SU-DHL-6 (cell line): ENCODE results near the gene C15orf62.

Experiments
- H2AFZ ChIP-seq: fragments of 200-600 bp; sonication (generic); 2 replicates; pipeline ENCODE4 v1.6.1; 2014; ENCODE audit warnings: low read depth, mild to moderate bottlenecking, moderate library complexity, mixed read lengths, antibody characterized with exemption, low read length; ENCODE audit not compliant: severe bottlenecking
- H3F3A ChIP-seq: fragments of 200-600 bp; shearing (Covaris generic); 2 replicates; pipeline ENCODE4 v1.6.0; 2016; ENCODE audit warnings: antibody characterized with exemption, mild to moderate bottlenecking; ENCODE audit not compliant: insufficient read depth
- H3K27ac ChIP-seq: fragments of 200-600 bp; sonication (generic); 2 replicates; pipeline ENCODE4 v1.5.1; 2016; ENCODE audit warnings: low read depth, mild to moderate bottlenecking, low read length, moderate library complexity, mixed read lengths
- H3K27me3 ChIP-seq: fragments of 200-600 bp; sonication (generic), shearing (Covaris generic); 2 replicates; pipeline ENCODE4 v1.6.0; 2014; ENCODE audit warnings: mild to moderate bottlenecking, low read length
- H3K36me3 ChIP-seq: fragments of 200-600 bp; sonication (generic); 2 replicates; pipeline ENCODE4 v1.6.1; 2014; ENCODE audit warnings: mild to moderate bottlenecking, low read length, mixed read lengths
- H3K4me2 ChIP-seq: fragments of 300-600, 200-600 bp; shearing (Covaris generic), sonication (generic); 2 replicates; pipeline ENCODE4 v1.6.0; 2014; ENCODE audit warnings: low read length, low read depth, mild to moderate bottlenecking; ENCODE audit not compliant: poor library complexity, severe bottlenecking
- H3K4me3 ChIP-seq: fragments of 200-600 bp; sonication (generic); 2 replicates; pipeline ENCODE4 v1.5.1; 2014; ENCODE audit warnings: antibody characterized with exemption, low read length, mild to moderate bottlenecking, mixed read lengths; ENCODE audit not compliant: insufficient read depth, poor library complexity, severe bottlenecking
- H3K79me2 ChIP-seq: fragments of 200-600 bp; sonication (generic); 2 replicates; pipeline ENCODE4 v1.6.1; 2014; ENCODE audit warnings: mild to moderate bottlenecking, low read length, moderate library complexity; ENCODE audit not compliant: insufficient read depth
- H3K9ac ChIP-seq: fragments of 200-600 bp; sonication (generic); 2 replicates; pipeline ENCODE4 v1.7.0; 2014; ENCODE audit warnings: mild to moderate bottlenecking, low read length
- H3K9me2 ChIP-seq: fragments of 200-600 bp; sonication (generic); replicated peaks from 2 replicates; pipeline ENCODE4 v1.6.1; 2014; ENCODE audit warnings: low read length; ENCODE audit not compliant: insufficient read depth
- H3K9me3 ChIP-seq: fragments of 200-600 bp; sonication (generic); 2 replicates; pipeline ENCODE4 v1.6.1; 2014; ENCODE audit warnings: low read length, mixed read lengths; ENCODE audit not compliant: insufficient read depth
- H4K20me1 ChIP-seq: fragments of 200-600 bp; sonication (generic); 2 replicates; pipeline ENCODE4 v1.6.1; 2014; ENCODE audit warnings: low read depth, mild to moderate bottlenecking, antibody characterized with exemption, low read length, moderate library complexity, mixed read lengths
- EZH2phosphoT487 ChIP-seq: fragments of 200-600 bp; sonication (generic), shearing (Covaris generic); conservative IDR thresholded peaks from 2 replicates; pipeline ENCODE4 v1.6.1; 2018; ENCODE audit warnings: mild to moderate bottlenecking, antibody characterized with exemption, low read length, moderate library complexity, mixed read lengths
- TF ChIP-seq, protein P1 (sequence below): fragments of 200-600 bp; sonication (generic); IDR thresholded peaks from one replicate; pipeline ENCODE4 v1.5.1; 2017; ENCODE audit warnings: antibody characterized with exemption, mild to moderate bottlenecking, low read length, moderate library complexity; ENCODE audit not compliant: insufficient read depth, poor library complexity, severe bottlenecking

Gene C15orf62

DNA sequence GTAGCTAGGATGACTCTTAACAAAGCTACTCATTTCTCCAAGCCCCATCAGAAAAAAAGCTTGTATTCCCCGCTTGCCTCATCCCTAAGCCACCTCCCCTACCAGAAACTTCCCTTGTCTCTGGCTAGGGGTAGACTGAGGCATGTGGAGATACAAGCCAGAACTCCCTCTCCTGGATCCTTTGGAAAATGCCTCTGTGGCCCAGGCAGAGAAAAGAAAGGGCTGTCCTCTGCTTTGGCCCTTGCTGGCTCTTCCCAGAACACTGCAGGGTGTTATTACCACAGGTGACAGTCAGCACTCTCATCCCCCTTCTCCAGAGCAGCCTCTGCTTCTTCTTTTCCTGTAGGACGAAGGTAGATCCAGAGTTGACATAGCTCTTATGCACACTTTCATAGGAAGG, 29.9 kb upstream of the C15orf62 start:
- Histone ChIP-seq H3K4me2 (no peak overlapping the region), H3K79me2 (no peaks in the 10 kb centered on the region), H3K27me3 (no peaks in the 10 kb centered on the region), H3K4me3 (no peak overlapping the region), H3K9ac (no peak overlapping the region), H3K27ac (no peak overlapping the region), H2AFZ (no peak overlapping the region), H3K9me2 (no peaks in the 10 kb centered on the region), H4K20me1 (no peaks in the 10 kb centered on the region), H3F3A (peaks cover 8% of the 10 kb centered on the region; the same call in 1 of the 2 replicates), H3K9me3 (no peaks in the 10 kb centered on the region), H3K36me3 (peaks cover 12% of the 10 kb centered on the region; the same call in 1 of the 2 replicates)
- TF ChIP-seq, protein P1, sequence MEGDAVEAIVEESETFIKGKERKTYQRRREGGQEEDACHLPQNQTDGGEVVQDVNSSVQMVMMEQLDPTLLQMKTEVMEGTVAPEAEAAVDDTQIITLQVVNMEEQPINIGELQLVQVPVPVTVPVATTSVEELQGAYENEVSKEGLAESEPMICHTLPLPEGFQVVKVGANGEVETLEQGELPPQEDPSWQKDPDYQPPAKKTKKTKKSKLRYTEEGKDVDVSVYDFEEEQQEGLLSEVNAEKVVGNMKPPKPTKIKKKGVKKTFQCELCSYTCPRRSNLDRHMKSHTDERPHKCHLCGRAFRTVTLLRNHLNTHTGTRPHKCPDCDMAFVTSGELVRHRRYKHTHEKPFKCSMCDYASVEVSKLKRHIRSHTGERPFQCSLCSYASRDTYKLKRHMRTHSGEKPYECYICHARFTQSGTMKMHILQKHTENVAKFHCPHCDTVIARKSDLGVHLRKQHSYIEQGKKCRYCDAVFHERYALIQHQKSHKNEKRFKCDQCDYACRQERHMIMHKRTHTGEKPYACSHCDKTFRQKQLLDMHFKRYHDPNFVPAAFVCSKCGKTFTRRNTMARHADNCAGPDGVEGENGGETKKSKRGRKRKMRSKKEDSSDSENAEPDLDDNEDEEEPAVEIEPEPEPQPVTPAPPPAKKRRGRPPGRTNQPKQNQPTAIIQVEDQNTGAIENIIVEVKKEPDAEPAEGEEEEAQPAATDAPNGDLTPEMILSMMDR: no peak

DNA sequence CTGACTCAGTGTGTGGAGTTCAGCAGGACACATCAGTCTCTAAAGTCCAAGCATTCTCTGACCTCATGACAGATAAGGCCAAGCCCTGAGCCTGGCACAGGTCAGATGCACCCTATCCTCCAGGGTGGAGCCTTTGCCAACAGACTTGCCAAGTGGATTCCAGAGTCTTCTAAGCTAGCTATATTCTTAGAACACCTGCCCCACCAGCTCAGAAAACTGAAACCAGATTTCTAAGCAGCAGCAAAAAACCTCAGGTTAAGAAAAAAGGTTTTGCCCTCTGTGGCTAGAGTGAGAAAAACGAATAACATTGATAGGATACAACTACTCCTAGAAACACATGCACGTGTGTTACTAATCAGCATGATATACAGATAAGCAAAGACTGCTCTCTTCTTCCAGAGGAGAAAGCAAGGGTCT, 26.3 kb upstream of the C15orf62 start:
- H3K27me3 ChIP-seq: no peaks in the 10 kb centered on the region
- H4K20me1 ChIP-seq: no peaks in the 10 kb centered on the region
- no peak overlapping the region for H3K27ac ChIP-seq
- no peak overlapping the region for H3K9ac ChIP-seq
- H3K9me3 ChIP-seq: no peaks in the 10 kb centered on the region
- no peak overlapping the region for H3K4me2 ChIP-seq
- TF ChIP-seq, protein P1: no peak
- TF ChIP-seq EZH2phosphoT487: no peak
- H3K79me2 ChIP-seq: no peaks in the 10 kb centered on the region
- H2AFZ ChIP-seq: no peak overlapping the region
- H3K9me2 ChIP-seq: no peaks in the 10 kb centered on the region
- no peak overlapping the region for H3K4me3 ChIP-seq
- H3F3A ChIP-seq: 0 out of 2 replicates have a peak, but pooled peaks cover 4% of the 10 kb centered on the region
- no peaks in the 10 kb centered on the region for H3K36me3 ChIP-seq

DNA sequence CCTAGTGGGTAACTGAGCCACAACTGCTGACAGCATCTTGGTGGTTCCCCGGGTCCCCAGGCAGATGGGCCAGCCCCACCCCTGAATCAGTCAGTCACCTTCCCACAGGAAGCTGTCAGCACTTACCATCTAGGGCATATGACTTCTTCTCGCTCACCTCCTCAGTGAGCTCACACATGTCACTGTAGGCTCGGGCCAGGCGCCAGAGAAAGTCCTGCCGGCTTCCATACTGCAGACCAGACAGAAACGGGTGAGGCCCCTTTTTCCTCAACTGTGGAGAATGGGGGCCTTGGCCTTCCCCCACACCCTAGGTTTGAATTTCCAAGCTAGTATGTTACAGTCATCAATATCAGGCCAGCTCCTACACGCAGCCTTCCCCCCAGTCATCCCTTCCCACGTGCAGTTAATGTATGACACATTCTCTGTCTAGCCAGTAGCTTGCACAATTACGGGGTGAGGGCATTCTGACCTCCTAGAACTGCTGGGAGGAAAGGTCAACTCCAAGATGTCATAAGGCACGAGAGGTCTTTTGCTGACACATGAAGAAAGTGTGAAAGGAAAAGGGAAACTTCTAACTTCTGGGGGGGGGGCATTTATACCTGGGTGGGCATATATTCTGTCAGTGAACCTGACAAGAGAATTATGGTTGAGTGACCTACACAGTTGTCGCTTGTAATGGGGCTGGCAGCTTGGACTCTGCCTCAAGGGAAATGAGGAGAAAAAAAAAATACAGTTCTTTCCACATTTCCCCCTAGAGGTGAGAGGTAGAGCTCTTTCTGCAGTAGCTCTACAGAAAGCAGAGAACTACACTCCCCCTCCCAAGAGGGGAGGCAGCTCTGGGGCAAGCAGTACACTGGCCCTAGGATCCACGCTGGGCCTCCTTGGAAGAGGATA, 25.6 kb upstream of the C15orf62 start:
- 0 out of 2 replicates have a peak, but pooled peaks cover 4% of the 10 kb centered on the region for H3F3A ChIP-seq
- H3K4me3 ChIP-seq: no peak overlapping the region
- no peaks in the 10 kb centered on the region for H4K20me1 ChIP-seq
- H3K9me2 ChIP-seq: no peaks in the 10 kb centered on the region
- no peak for TF ChIP-seq EZH2phosphoT487
- TF ChIP-seq, protein P1: no peak
- no peaks in the 10 kb centered on the region for H3K36me3 ChIP-seq
- no peak overlapping the region for H3K4me2 ChIP-seq
- no peak overlapping the region for H2AFZ ChIP-seq
- no peak overlapping the region for H3K9ac ChIP-seq
- H3K9me3 ChIP-seq: no peaks in the 10 kb centered on the region
- no peak overlapping the region for H3K27ac ChIP-seq
- no peaks in the 10 kb centered on the region for H3K27me3 ChIP-seq
- no peaks in the 10 kb centered on the region for H3K79me2 ChIP-seq
